ENCODE measurements around the gene SET. TPM values are rescaled to one million over a fixed set of nuclear protein-coding genes. Genes with fewer than 3 reads are reported as not detected.

The SET gene
- total RNA-seq, 1 experiment from 2014 or later: 422 TPM

DNA sequence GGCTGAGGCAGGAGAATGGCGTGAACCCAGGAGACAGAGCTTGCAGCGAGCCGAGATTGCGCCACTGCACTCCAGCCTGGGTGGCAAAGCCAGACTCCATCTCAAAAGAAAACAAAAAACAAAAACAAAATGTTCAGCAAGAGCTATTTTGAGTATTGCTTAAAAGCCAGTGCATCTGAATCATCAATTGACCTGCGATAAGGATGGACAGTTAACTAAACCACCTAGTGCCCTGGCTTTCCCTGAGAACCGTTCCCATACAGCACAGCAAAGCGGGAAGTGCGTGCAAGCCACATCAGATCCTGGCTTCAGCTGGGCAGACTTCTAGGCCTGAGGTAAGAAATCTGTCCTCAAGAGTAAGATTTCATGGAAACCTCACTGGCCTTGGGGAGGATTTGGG is 35.1 kb upstream of the SET start:
- POLR2A ChIA-PET: no interaction called here
- BruUV-seq (replicated peaks): no TSS peak

DNA sequence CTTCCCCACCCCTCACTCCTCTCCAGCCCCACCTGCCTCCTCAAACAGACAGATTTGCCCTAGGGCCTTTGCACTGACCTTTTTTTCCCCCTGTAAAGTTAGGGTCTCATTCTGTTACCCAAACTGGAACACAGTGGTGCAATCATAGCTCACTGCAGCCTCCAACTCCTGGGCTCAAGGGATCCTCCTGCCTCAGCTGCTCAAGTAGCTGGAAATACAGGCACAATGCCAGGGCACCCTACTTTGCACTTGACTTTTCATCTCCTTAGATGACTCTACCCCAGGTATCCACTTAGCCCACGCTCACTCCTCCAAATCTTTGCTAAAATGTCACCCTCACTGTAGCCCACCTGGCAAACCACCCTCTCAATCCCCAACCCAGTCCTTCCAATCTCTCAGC is 34.5 kb upstream of the SET start:
- TF ChIP-seq SIN3A (IDR thresholded peaks at IDR 0.05; ENCODE audit: borderline replicate concordance, insufficient read depth, low read depth, low read length) (no peak), TCF7L2 (IDR thresholded peaks at IDR 0.05; ENCODE audit: low read depth, low read length) (no peak), POLR2AphosphoS5 (IDR thresholded peaks at IDR 0.05; ENCODE audit: low read depth, low read length) (no peak)
- TF ChIP-seq, protein P1, sequence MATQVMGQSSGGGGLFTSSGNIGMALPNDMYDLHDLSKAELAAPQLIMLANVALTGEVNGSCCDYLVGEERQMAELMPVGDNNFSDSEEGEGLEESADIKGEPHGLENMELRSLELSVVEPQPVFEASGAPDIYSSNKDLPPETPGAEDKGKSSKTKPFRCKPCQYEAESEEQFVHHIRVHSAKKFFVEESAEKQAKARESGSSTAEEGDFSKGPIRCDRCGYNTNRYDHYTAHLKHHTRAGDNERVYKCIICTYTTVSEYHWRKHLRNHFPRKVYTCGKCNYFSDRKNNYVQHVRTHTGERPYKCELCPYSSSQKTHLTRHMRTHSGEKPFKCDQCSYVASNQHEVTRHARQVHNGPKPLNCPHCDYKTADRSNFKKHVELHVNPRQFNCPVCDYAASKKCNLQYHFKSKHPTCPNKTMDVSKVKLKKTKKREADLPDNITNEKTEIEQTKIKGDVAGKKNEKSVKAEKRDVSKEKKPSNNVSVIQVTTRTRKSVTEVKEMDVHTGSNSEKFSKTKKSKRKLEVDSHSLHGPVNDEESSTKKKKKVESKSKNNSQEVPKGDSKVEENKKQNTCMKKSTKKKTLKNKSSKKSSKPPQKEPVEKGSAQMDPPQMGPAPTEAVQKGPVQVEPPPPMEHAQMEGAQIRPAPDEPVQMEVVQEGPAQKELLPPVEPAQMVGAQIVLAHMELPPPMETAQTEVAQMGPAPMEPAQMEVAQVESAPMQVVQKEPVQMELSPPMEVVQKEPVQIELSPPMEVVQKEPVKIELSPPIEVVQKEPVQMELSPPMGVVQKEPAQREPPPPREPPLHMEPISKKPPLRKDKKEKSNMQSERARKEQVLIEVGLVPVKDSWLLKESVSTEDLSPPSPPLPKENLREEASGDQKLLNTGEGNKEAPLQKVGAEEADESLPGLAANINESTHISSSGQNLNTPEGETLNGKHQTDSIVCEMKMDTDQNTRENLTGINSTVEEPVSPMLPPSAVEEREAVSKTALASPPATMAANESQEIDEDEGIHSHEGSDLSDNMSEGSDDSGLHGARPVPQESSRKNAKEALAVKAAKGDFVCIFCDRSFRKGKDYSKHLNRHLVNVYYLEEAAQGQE (IDR thresholded peaks at IDR 0.05; ENCODE audit: insufficient read depth in 1 of 2, low read depth in 2 of 2, low read length in 1 of 2): no peak
- TF ChIP-seq, protein P2, sequence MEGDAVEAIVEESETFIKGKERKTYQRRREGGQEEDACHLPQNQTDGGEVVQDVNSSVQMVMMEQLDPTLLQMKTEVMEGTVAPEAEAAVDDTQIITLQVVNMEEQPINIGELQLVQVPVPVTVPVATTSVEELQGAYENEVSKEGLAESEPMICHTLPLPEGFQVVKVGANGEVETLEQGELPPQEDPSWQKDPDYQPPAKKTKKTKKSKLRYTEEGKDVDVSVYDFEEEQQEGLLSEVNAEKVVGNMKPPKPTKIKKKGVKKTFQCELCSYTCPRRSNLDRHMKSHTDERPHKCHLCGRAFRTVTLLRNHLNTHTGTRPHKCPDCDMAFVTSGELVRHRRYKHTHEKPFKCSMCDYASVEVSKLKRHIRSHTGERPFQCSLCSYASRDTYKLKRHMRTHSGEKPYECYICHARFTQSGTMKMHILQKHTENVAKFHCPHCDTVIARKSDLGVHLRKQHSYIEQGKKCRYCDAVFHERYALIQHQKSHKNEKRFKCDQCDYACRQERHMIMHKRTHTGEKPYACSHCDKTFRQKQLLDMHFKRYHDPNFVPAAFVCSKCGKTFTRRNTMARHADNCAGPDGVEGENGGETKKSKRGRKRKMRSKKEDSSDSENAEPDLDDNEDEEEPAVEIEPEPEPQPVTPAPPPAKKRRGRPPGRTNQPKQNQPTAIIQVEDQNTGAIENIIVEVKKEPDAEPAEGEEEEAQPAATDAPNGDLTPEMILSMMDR (IDR thresholded peaks at IDR 0.05): no peak
- no peak for DNase-seq (ENCODE audit: low read depth, low spot score)
- no peaks in the 10 kb centered on the region for H3K9me3 ChIP-seq (ENCODE audit: control insufficient read depth, insufficient read depth, low read depth, low read length)
- intact Hi-C loops (cut with micrococcal nuclease; ENCODE audit: unreplicated experiment): no loop called here
- no peak overlapping the region for H3K4me3 ChIP-seq (ENCODE audit: low read depth in 2 of 2, low read length in 2 of 2)
- CTCF ChIA-PET: no interaction called here
- peaks cover 3% of the 10 kb centered on the region; the same call in 1 of the 2 replicates for H3K4me1 ChIP-seq (ENCODE audit: control insufficient read depth, insufficient read depth, low read length)
- H3K36me3 ChIP-seq (ENCODE audit: control insufficient read depth, insufficient read depth, low read length): no peaks in the 10 kb centered on the region; the same call in 1 of the 2 replicates
- H3K27me3 ChIP-seq (ENCODE audit: control insufficient read depth, insufficient read depth, low read length): no peaks in the 10 kb centered on the region
- POLR2A ChIA-PET: no interaction called here
- ATAC-seq: no peak
- peak overlapping the region; percentile 65 for H3K27ac ChIP-seq (ENCODE audit: low read length)
- BruUV-seq (replicated peaks): no TSS peak
- in situ Hi-C loops (cut with HindIII; ENCODE audit: low pct_unique_long_range_greater_than_20kb, low sequenced_read_pairs): no loop called here

More for the DNA sequence above, 35.1 kb upstream of the SET start:
- Histone ChIP-seq H3K9me3 (ENCODE audit: control insufficient read depth, insufficient read depth, low read depth, low read length) (no peaks in the 10 kb centered on the region), H3K36me3 (ENCODE audit: control insufficient read depth, insufficient read depth, low read length) (no peaks in the 10 kb centered on the region; the same call in 1 of the 2 replicates), H3K27me3 (ENCODE audit: control insufficient read depth, insufficient read depth, low read length) (no peaks in the 10 kb centered on the region), H3K4me3 (ENCODE audit: low read depth in 2 of 2, low read length in 2 of 2) (no peak overlapping the region), H3K4me1 (ENCODE audit: control insufficient read depth, insufficient read depth, low read length) (peaks cover 3% of the 10 kb centered on the region; the same call in 1 of the 2 replicates), H3K27ac (ENCODE audit: low read length) (no peak overlapping the region)
- CTCF ChIA-PET: no interaction called here
- in situ Hi-C loops (cut with HindIII; ENCODE audit: low pct_unique_long_range_greater_than_20kb, low sequenced_read_pairs): no loop called here
- DNase-seq (ENCODE audit: low read depth, low spot score) (no peak), ATAC-seq (no peak)
- no peak for TF ChIP-seq TCF7L2 (IDR thresholded peaks at IDR 0.05; ENCODE audit: low read depth, low read length)
- TF ChIP-seq, protein P1 (IDR thresholded peaks at IDR 0.05; ENCODE audit: insufficient read depth in 1 of 2, low read depth in 2 of 2, low read length in 1 of 2): no peak
- no peak for TF ChIP-seq SIN3A (IDR thresholded peaks at IDR 0.05; ENCODE audit: borderline replicate concordance, insufficient read depth, low read depth, low read length)
- TF ChIP-seq, protein P2 (IDR thresholded peaks at IDR 0.05): no peak
- TF ChIP-seq POLR2AphosphoS5 (IDR thresholded peaks at IDR 0.05; ENCODE audit: low read depth, low read length): no peak
- intact Hi-C loops (cut with micrococcal nuclease; ENCODE audit: unreplicated experiment): no loop called here
